OCI-LY7 (cell line): Measurements from ENCODE around the gene MIB1.

Experiments used
- CTCF ChIP-seq: fragments of 200-600 bp; sonication (generic); conservative IDR thresholded peaks from 2 replicates; pipeline ENCODE4 v1.5.1; 2014; ENCODE audit warnings: mild to moderate bottlenecking, antibody characterized with exemption, low read length, moderate library complexity, mixed read lengths
- EZH2phosphoT487 ChIP-seq: fragments of 200-600 bp; sonication (generic); IDR thresholded peaks from 2 replicates; pipeline ENCODE4 v1.6.1; 2018; ENCODE audit warnings: low read depth, borderline replicate concordance, mild to moderate bottlenecking, mixed run types, antibody characterized with exemption, low read length, moderate library complexity, mixed read lengths

- TF ChIP-seq CTCF (no peak), EZH2phosphoT487 (no peak)
These were observed 74.5 kb downstream of the MIB1 start for GRCh38 chr18:21815101-21815500.
